ENCODE measurements around the gene PREX1.

GRCh38 chr20:48820649-48820973 lies 7.2 kb downstream of the PREX1 start:
- TF ChIP-seq CTCF (IDR thresholded peaks at IDR 0.05; ENCODE audit: extremely low read depth in 1 of 2, insufficient read depth in 1 of 2, low read depth in 1 of 2, low read length in 2 of 2) (no peak), EZH2 (IDR thresholded peaks at IDR 0.05; ENCODE audit: borderline replicate concordance, low read depth, low read length, severe bottlenecking) (no peak), POLR2AphosphoS5 (IDR thresholded peaks at IDR 0.05; ENCODE audit: insufficient read depth, low read depth, low read length) (no peak)
